ENCODE data around the gene ASAP3.

DNA sequence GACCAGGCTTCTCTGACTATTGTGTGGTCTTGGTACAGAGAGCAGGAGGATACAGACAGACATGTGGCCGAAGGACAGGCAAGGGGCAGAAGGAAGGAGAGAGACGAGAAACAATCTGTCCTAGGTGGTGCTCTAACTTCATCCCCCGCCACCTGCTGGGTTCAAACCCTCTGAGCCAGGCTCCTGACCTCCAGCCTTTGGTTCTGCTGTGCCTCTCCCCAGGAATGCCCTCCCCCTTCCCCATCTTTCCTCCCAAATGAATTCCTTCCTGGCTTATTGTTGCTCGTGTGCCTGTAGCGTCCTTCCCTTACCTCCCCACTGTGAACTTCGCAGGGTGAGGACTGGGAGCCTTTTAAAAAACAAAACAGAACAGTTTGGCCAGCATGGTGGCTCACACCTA lies 64.8 kb downstream of the ASAP3 start:
- TF ChIP-seq POLR2A (IDR thresholded peaks at IDR 0.05) (no peak), EP300 (IDR thresholded peaks at IDR 0.05) (no peak), POLR2AphosphoS5 (IDR thresholded peaks at IDR 0.05) (no peak)
